HS-27A (cell line): ENCODE measurements around the gene PAX1.

ENCODE experiments used
- DNase-seq: peaks from one replicate; pipeline ENCODE4 v3.0.0-alpha.2; 2012; ENCODE audit warnings: low read depth, missing footprints

The PAX1 gene

DNA sequence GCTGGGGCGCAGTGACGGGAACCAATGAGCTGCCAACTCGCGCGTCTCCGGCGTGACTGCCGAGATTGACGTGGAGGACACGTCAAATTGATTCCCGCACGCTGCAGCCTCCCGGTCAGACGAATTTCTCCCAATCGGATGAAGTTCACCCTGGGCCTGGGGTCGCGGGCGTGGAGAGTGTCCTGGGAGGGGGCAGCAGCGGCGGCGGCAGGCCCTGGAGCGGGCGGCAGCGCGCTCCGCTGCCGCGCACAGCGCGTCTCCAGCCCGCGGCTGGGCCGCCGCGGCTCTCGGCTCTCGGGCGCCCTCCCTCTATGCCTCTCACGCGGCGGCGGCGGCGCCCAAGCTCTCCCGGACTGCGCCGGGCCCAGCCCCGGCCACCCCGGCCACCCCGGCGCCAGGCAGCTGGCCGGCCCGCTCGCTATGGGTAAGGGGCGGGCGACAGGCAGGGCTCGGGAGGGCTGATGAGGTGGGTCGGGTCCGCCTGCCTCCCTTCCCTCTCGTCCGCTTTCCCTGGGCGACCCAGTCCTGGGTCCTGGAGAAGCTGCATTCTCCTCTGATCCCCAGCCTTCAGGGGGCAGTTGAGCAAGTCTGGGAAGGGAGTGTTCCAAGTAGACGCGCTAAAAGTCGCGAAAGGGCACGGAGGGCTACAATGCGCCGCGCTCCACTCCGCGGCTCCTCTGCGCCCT is at the start of gene PAX1:
TSS of gene PAX1 (plus strand) at position 90 of the 686 bp plus-strand sequence. CDS start at position 139, 49 bp downstream.
- no peak for DNase-seq

DNA sequence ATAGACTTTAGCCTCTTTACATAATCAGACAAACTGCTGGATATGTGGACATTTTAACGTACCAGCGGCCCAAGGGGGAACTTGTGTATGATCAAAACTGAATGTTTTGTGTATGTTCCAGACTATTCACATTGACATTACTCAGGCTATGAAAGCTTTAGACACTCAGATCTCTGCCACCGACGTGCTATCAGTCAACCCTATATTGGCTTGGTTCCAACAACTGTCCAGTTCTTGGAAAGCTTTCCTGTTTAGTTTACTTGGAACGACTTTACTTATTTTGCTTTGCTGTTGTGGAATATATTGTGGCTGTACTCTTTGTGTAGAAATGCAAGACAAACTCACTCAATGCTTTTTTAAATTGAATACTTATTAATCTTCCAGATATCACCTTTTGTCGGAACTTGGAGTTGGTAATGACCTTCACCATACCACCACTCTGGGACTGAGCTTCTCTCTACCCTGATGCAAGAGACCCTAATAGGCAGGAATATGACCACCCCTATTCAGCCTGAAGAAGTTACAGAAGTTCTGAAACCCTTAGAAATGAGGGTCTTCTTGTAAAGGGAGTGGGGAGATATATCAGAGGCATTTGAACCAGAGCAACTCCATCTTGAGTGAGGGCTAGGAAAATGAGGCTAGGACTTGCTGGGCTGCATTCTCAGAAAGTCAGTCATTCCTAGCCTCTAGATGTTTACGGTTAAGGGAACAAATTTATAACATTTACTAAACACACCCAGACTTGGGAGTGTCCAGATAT is 49.0 kb upstream of the PAX1 start:
- no peak for DNase-seq

DNA sequence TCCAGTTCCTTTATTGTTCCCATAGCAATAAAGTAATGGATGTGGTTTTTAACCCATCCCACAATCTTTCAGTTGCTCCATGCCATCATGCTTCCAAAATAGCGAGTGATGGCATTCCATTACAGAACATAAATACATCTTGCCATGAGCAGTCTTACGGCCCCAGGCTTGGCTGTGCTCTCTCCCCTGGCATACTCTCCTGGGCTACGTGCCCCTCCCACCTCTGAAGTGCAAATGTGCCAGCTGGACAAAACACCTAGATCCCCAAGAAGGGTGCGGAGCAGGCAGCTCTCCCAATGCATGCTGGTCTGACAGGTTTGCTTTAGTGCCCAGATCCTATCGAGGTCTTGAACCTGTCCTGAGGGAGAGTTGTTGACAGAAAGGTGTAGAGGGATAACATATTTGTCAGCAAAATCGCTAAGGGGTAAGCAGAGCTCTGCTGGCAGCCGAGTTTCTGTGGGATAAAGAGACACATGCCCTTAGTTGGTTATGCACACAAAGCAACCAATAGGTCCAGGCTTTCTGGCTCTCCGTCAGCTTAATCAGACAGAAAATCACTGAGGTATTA is 43.9 kb upstream of the PAX1 start:
- DNase-seq: no peak

DNA sequence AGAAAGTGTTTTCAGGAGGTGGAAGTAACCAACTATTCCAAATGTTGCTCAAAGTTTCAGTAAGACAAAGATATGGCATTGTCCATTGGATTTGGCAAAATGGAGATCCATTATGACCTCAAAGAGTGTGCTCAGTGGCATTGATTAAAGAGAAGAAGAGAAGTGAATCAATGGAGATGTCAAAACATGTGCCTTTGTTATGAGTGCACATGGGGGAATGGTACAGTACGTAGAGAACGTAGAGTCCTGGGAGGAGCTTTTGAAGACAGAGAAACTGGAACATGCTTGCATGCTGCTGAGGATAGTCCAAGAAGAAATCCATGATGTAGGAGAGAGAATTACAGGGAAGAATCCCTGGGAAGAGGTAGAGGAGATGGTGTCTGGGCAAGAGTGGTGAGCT is 42.0 kb upstream of the PAX1 start:
- DNase-seq: no peak

DNA sequence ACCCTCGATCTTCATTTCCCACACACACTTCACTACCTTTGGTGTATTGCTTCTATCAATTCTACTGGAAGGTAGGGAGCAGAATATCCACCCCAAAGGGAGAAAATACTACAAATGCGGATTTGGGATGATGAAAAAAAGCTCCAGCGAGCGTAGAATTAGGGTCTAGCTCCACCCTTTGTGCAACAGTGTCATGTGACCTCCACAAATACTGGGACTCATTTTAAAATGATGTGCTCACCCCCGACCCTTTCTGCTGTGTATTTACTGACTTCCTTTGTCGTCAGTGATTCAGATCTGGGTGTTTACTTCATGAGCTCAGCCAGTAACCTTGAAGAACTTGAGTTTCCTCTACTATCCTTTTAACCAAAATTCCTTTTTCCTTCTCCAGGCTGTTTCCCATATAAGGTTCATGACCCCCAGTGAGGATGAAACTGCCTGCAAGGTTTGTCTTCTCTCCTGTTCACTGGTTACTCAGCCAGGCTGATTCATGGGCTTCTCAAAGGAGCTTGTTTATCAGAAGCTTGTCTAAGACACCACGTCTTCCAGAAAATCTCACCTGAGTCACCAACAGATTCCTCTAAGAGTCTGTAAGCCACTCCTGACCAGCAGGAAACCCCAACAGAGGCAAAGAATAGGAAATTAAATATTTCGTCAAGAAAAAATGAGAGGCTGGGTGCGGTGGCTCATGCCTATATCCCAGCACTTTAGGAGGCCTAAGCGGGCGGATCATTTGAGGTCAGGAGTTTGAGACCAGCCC is 39.6 kb upstream of the PAX1 start:
- no peak for DNase-seq

DNA sequence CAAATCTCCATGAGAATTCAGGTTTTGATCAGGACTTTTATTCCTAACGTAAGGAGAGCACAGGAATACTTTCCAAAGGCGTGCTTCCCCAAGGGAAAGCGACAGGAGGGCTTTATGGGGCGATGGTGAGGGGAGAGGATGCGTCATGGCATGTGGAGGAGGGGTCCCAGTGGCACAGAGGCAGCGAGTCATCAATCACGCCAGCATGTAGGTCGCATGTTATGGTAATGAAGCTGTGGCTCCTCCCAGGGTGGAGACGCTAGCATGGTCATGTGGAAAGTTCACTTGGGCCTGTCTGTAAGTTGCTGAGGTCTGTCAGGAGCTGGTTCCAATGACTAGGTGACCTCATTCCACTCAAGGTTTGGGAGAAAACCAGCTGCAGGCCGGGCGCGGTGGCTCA is 35.3 kb upstream of the PAX1 start:
- no peak for DNase-seq

DNA sequence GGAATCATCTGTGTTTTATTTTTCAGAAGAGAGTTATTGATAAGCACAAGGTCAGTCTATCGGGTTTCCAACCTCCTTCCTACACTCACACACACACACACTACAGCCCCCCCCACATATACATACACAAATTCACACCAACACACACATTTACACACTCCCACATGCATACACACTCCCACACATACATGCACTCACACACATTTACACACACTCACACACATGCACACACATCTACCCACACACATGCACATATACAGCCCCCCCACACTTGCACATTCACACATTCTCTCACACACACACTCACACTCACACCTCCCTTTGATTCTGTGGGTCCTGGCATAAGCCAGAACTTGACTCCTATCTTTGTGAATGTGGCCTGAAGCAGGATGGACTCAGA is 34.5 kb upstream of the PAX1 start:
- no peak for DNase-seq

DNA sequence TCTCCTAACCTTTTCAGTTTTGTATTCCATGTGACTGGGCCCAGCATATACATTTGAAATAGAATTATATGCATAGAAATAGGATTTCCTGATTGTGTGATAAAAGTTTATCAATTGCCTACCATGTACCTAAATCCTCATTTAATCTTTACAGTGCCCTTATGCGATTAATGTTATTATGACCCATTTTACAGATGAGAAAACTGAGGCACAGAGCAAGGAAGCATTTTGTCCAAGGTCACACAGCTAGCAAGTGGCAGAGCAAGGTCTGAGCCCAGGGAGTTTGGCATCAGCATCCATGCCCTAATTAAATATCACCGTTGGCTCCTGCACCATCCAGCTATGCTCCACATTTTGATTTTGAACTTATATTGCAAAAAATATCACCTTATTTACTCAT is 28.2 kb upstream of the PAX1 start:
- DNase-seq: no peak

DNA sequence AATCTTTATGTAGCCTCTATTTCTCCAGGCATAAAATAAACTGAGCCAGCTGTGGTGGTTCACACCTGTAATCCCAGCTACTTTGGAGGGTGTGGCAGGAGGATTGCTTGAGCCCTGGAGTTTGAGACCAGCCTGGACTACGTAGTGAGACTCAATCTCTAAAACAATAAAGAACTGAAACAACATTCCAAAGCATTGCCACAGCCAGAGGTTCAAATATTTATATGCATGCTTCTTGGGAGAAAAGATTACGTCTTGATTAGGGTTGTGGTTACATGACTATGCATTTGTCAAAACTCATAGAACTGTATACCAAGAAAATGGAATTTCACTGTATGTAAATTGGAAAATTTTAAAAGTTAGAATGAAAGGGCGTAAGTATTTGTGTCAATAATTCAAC is 27.7 kb upstream of the PAX1 start:
- no peak for DNase-seq

DNA sequence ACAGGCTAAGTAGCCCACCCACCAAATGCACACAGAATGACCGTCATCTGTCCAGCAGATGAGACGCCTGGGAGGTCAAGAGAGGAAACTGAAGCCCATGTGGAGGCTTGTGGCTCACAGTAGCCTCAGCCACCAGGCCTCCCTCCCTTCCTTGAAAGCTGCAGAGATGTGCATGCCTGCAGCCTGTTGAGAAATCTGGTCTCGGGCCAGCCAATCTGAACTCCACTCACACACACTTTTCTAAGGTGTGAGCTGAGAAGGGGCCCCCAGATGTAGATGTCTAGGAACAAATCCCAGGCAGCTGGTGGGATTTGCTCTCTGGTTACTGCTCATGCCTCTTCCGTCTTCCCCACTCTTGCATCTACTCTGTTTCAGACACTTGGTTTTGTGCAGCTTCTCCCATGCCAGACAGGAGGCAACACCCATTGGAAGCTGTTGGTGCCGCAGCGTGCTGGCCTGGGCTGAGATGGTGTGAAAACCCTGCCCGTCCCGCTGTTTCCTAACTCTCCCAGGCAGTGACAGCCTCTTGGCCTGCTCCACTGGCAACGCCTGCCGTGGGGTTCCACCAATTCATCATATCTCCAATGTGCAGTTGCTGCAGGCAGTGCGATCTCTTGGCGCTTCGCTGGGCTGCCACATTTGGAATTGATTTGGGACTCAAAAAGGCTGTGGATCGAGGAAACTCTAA is 24.1 kb upstream of the PAX1 start:
- DNase-seq: no peak

DNA sequence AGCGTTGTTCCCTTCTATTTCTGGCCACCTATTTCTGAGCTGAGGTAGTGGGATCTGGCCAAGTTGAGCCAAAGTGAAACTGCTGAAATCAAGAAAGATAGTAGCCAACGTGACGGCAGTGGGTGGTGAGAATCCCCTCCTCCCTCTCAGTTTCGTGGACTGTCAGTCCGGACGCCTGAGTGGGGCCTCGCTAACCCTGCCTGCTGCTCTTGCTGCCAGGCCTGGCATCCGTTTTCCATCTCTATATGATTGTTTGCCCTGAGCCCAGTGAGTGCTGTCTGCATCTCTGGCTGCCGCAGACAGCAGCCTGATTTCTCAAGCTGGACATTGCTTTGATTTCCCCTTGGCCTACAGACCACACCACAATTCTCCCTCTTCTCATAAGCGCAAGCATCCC is 23.5 kb upstream of the PAX1 start:
- no peak for DNase-seq

DNA sequence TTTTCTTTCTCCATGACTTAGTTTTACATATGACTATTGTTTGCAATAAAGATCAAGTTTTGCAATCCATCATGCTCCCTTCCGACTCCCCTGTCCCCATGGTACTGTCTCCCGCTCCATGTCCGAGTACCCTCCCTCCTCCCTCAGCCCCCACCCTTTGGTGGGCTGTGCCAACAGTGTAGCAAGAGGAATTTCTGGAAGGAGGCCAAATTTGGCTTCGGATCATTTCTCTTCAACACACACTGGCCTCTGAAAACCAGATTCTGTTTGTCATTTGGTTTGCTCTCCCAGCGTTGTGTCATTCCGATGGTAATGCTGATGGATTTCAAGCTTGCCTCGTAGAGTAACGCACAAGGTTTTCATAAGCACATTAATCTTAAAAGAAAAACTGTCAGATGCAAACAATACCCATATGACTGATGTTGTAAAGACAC is 22.9 kb upstream of the PAX1 start:
- no peak for DNase-seq

DNA sequence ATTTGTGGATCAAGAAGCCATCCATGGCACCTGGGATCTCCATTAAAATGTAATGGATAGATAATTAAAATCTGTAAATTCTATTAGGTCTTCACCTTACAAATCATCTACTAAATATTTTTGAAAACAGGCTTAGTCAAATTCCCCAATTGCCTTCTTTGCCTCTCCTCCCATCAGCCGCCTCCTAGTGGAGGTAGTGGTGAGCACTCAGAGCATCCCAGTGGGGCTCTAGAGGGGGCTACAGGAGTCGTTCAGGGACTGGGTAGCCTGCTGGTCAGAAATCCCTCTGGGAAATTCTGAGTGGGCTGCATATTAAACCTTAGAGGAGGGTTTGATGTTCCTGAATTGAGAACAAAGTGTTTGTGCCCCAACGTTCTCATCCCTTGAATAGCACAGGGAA is 20.8 kb upstream of the PAX1 start:
- DNase-seq: no peak

DNA sequence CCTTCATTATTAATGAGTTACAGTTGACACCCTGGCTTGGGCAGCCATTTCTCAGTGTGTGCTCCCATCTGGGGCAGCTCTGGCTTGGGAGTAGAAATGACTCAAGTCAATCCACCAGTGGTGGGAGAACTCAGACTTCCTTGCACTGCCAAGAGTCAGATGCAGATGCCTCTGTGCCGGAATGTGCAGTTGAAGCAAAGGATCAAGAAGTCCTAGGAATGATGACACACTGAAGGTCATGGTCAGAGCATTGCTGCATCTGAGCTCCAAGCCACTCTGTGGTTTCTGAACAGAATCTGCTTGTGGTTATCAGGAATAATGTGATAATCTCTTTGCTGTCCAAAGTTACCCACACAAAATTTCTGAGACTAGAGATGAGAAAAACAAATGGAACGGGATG is 19.5 kb upstream of the PAX1 start:
- DNase-seq: no peak

DNA sequence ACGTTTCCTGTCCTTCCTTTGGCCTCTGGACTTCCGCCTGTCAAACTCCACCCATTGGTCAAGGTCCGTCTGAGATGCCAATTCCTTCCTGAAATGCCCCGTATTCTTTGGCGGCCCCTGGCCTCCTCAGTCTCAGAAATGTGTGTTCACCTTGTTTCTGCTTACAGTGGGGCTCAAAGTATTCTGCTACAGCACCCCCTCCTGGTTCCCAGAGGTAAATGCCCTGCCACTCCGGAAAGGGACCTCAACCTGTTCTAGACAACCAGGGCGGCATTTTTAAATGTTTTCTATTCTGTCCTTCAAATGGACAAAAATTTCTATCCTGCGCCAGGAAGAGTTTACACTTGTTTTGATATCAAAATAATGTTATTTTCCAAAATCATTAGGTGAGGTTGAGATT is 12.1 kb upstream of the PAX1 start:
- no peak for DNase-seq

DNA sequence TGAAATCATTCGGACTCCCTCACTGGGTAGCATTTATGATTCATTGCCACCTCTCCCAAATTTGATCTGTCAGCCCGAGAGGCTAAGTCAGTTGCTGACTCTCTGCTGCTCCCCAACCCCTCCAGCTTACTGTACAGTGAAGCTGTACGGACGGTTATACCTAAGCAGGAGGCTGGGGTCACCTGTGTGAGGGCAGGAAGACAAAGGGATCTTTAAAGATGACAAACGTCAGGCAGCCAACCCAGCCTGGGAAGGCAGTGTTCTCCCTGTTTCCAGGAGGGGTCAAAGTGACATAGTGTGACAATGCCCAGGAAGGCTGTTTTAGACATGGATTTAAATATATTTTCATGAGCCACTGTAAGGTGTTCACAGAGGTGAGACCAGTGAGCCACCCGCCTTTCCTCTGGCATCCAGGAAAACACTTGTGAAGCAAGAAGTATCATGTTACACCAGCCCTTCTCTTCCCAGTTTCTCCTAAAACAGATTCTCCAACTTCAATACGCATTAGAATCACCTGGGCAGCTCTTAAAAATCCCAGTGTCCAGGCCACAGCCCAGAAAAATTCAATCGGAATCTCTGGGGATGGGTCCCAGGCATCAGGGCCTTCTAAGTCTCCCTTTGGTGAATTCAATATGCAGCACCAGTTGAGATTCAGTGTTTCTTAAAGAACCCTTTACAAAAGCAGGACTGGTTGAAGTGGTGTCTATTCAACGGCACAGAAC is 6.8 kb upstream of the PAX1 start:
- DNase-seq: no peak

DNA sequence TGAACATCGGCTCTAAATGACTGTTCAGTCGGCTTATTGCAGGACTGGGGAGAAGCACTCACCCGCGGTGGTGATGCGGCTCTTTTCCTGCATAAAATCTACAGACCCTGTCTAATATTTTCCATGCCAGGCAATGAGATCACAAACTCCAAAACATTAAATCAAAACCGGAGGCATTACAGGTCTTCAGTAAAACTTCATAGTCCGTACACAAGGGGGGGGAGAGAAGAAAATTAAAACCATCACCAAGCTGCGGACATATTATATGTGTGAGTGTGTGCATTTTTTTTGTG is 6.3 kb upstream of the PAX1 start:
- DNase-seq: no peak

DNA sequence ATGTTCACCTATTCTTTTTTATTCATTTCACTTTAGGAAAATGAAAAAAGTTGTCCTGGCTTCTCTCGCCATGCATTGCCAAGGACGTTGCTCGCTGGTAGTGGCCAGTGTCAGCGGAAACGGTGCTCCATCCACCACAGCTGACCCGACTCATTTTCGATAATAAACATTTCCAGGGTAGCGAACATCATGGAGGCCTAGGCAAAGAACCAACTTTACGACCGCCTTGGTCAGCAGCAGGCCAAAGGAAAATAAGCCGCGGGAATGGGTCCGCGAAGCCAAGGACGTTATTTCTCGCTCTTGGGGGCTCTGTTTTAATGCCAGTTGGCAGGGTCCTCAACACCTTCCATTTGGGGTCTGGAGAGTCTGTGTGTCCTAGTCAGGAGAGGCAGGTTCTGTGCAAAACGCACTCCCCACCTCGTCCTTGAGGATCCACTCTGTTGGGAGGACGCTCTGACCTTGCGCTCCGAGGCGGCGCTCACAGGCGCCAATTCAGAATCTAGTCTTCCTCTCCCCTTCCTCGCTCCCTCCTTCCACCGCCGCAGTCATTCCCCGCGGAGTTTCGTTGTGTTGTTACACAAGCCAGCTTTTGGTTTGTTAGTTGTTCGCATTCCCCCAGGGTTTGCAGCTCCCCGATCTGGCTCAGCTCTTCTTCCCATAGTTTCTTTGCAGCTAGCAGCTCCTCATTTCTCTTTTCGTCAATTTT is 4.1 kb upstream of the PAX1 start:
- no peak for DNase-seq

DNA sequence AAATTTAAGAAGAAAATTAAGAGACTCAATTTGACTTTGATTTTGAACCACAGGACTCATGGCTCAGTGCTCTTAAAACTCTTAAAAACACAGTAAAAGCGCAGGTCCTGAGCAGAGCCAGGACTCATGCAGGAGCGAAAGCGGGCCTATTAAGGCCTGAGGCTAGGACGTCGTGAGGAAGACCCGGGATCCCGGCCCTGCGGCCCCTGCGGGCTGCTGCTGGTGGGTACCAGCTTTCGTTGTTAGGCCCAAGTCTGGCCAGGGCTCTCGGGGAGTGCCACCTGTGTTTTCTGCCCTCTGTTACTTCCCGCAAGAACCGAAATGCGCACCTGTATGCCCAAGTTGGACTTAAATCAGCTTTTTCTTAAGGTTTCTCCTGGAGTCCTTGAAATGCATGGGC is 3.4 kb upstream of the PAX1 start:
- DNase-seq: no peak

DNA sequence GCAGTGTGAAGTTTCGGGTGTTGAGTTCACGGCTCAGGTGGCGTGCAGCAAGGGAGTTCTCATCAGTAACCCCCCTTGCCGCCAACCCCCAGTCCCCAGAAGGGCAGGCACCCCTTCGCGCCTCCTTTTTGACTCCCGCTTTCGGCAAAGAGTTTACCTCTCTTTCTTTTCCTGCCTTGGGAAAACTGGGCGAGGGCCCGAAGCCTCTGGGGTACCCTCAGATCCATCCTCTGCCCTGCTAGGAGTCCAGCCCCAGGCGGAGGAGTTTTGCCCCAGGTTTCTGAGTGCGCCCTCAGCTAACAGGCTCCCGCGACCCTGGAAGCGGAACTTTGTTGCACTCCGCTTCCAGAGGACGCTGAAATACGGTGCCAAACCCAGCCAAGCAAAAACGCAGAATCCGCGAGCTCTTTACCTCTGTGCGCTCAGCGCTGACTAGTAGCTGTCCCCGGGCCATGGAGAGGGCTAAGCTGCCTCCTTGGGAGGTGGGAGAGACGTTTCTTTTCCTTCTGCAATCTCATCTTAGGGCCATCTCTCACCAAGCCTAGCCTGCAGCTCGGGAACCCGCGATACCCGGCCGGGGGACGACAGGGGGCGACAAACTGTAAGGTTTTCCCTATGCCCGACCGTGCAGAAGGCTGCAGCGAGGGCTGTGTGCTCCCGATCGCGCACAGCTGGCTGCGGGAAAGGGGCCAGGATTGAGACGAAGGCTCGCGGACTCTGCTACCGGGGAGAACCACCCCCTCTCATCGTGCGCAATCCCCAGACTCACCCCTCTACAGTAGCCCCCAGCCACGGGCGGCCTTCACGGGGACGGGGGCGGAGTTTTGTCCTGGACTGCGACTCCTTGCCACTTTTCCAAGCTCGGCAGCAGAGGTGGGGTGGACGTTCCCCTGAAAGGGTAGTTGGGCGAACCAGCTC is 2.7 kb upstream of the PAX1 start:
- DNase-seq: no peak
